Measurements from ENCODE around the gene MLLT6.

The MLLT6 gene

DNA sequence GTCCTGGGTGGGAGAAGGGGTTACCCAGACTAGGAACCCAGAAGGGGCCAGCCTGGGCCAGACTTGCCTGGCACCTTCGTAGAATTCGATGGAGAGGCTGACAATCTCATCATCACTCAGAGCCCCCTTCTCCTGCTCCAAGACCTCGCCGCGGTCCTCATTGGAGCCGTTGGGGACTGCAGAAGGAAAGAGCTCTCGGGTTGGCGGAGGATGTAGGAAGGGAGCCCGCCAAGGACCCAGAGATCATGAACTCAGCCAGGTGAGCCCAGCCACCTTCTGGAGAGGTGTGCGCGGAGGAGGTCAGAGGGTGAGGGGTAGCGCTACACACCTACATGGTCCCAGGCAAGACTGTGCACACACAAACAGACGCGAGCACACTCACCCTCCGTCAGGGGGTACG is 33.6 kb downstream of the MLLT6 start:
- no peak for DNase-seq (ENCODE audit: low read depth)
- no peak overlapping the region for H3K4me3 ChIP-seq (ENCODE audit: control insufficient read depth, low read depth, low read length)
- TF ChIP-seq, protein P1, sequence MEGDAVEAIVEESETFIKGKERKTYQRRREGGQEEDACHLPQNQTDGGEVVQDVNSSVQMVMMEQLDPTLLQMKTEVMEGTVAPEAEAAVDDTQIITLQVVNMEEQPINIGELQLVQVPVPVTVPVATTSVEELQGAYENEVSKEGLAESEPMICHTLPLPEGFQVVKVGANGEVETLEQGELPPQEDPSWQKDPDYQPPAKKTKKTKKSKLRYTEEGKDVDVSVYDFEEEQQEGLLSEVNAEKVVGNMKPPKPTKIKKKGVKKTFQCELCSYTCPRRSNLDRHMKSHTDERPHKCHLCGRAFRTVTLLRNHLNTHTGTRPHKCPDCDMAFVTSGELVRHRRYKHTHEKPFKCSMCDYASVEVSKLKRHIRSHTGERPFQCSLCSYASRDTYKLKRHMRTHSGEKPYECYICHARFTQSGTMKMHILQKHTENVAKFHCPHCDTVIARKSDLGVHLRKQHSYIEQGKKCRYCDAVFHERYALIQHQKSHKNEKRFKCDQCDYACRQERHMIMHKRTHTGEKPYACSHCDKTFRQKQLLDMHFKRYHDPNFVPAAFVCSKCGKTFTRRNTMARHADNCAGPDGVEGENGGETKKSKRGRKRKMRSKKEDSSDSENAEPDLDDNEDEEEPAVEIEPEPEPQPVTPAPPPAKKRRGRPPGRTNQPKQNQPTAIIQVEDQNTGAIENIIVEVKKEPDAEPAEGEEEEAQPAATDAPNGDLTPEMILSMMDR (IDR thresholded peaks at IDR 0.05; ENCODE audit: control insufficient read depth, insufficient read depth, low read depth, low read length, missing control alignments) = no peak

DNA sequence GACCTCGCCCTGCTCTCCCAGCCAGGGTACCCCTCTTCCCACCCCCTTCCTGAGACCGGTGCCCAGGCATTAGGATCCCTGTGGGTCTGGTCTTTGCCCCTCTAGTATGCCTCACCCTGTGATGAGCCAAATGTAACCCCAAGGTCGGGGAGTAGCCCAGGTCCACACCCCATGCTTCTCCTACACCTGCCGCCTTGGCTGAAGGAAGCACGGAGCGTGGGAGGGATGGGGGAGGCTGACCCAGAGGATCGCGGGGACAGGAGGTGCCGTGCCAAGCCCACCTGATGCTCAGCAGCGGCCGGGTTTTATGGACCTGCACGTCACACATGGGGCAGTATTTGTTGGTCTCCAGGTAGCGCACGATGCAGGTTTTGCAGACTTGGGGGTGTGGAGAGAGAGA is 34.2 kb downstream of the MLLT6 start:
- TF ChIP-seq, protein P1 (IDR thresholded peaks at IDR 0.05; ENCODE audit: control insufficient read depth, insufficient read depth, low read depth, low read length, missing control alignments) = no peak
- DNase-seq (ENCODE audit: low read depth) = no peak
- no peak overlapping the region for H3K4me3 ChIP-seq (ENCODE audit: control insufficient read depth, low read depth, low read length)

DNA sequence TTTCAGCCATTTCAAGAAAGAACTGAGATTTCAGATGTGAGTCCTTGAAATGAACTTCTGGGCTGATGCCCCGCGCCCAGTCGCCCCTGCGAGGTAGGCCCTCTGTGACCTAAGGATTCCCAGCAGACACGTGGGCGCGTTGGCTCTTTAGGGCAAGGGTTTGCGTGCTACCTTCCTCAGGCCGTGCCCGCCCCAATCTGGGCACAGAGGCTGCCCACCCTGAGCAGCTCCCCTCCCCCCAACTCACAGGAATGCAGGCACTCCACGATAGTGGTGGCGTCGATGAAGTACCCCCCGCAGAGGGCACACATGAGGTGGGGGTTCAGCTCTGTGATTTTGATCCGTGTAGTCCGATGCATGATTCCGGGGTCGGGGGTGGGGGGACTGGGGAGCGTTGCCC is 35.0 kb downstream of the MLLT6 start:
- no peak for DNase-seq (ENCODE audit: low read depth)
- H3K4me3 ChIP-seq (ENCODE audit: control insufficient read depth, low read depth, low read length) = no peak overlapping the region
- TF ChIP-seq, protein P1 (IDR thresholded peaks at IDR 0.05; ENCODE audit: control insufficient read depth, insufficient read depth, low read depth, low read length, missing control alignments) = no peak

GRCh38 chr17:38740806-38741205 is 35.7 kb downstream of the MLLT6 start:
- no peak for DNase-seq (ENCODE audit: low read depth)
- TF ChIP-seq, protein P1 (IDR thresholded peaks at IDR 0.05; ENCODE audit: control insufficient read depth, insufficient read depth, low read depth, low read length, missing control alignments) = no peak
- no peak overlapping the region for H3K4me3 ChIP-seq (ENCODE audit: control insufficient read depth, low read depth, low read length)

DNA sequence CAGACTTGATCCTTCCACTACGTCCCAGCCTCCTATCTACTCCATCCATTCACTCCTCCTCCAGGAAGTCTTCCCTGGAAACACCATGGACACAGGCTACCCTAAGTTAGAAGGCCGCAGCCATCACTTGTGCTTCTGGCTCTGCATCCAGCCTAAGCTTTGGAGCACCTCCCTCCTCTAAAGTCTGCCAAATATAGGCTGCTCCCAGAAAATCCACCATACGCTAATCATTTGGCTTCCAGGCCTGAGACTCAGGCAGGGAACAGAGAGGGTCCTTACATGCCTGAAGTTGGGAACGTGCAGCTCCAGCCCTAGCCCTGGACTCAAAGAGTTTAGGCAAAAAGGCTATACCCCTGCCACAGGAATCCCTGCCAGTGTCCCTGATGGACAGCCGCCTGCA is 36.4 kb downstream of the MLLT6 start:
- no peak overlapping the region for H3K4me3 ChIP-seq (ENCODE audit: control insufficient read depth, low read depth, low read length)
- TF ChIP-seq, protein P1 (IDR thresholded peaks at IDR 0.05; ENCODE audit: control insufficient read depth, insufficient read depth, low read depth, low read length, missing control alignments) = no peak
- DNase-seq (ENCODE audit: low read depth) = no peak

GRCh38 chr17:38741921-38742410 is 36.9 kb downstream of the MLLT6 start:
- TF ChIP-seq, protein P1 (IDR thresholded peaks at IDR 0.05; ENCODE audit: control insufficient read depth, insufficient read depth, low read depth, low read length, missing control alignments) = no peak
- no peak overlapping the region for H3K4me3 ChIP-seq (ENCODE audit: control insufficient read depth, low read depth, low read length)
- DNase-seq (ENCODE audit: low read depth) = no peak
